Suprapubic skin (tissue), 4 donors: ENCODE data around the gene DUOX1.

Experiments used
- CTCF ChIP-seq, 2 donors: fragments of 200-600 bp in 1 of 2; fragments of 450-650 bp in 1 of 2; sonication (generic) in 1 of 2; IDR thresholded peaks; one replicate each; pipeline ENCODE4 v1.5.1; 2016 to 2019; ENCODE audit warnings: antibody characterized with exemption in 2 of 2, mild to moderate bottlenecking in 1 of 2, moderate library complexity in 1 of 2
- EP300 ChIP-seq: sonication (generic); formaldehyde crosslinking; IDR thresholded peaks from one replicate; pipeline ENCODE4 v1.6.1; 2017; ENCODE audit warnings: antibody characterized with exemption
- POLR2AphosphoS5 ChIP-seq, 3 donors: sonication (generic); formaldehyde crosslinking; IDR thresholded peaks; one replicate each; pipeline ENCODE4 v1.6.1; 2017; ENCODE audit warnings: antibody characterized with exemption in 3 of 3

DNA sequence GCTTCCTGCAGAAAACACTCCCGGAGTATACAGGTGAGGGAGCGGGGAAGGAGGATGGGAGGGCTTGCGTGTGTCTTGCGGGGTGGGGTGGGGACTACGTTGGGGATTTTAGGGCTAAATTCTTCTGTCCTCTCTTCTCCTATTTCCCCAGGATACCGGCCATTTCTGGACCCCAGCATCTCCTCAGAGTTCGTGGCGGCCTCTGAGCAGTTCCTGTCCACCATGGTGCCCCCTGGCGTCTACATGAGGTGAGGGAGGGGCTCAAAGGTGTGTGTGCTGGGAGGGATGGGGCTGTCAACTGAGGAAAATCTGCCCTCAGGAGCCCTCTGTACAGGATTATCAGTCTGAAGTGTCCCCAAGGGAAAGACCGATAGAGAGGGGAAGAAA is 6.6 kb downstream of the DUOX1 start:
- no peak for TF ChIP-seq POLR2AphosphoS5 (IDR thresholded peaks at IDR 0.05)
- TF ChIP-seq CTCF (IDR thresholded peaks at IDR 0.05) = no peak
- TF ChIP-seq EP300 = no peak
